HCT116 (cell line): ENCODE results near the gene OR6Q1. TPM values are rescaled to one million over a fixed set of nuclear protein-coding genes. Genes with fewer than 3 reads are reported as not detected.
A peak's percentile ranks its signal among the peaks of the same experiment; 100 is the strongest.

Experiments
- ATAC-seq: fragments of 200-7000 bp; cut with Tn5 transposase; 2 replicates; pipeline ENCODE4 v1.9.1; 2020; ENCODE audit warnings: mild to moderate bottlenecking, moderate library complexity
- BruUV-seq: library from RNA; stranded (reverse); fragments of 400-500 nt; replicated peaks from 2 replicates; lab custom pipeline; 2021; lab: Mats Ljungman, UMichigan
- CTCF ChIA-PET: fragments of 300-600 bp; sonication (Branson Sonifier 250); formaldehyde crosslinking; loops from one replicate; lab custom pipeline; 2021; ENCODE audit warnings: antibody characterized with exemption; lab: Charles Lee
- POLR2A ChIA-PET: fragments of 300-600, 350-600 bp; sonication (Branson Sonifier 250); formaldehyde crosslinking; loops from one replicate; lab custom pipeline; 2021; ENCODE audit warnings: antibody characterized with exemption; lab: Charles Lee
- RAD21 ChIA-PET, 2 experiments: fragments of 300-600 bp; sonication (Branson Sonifier 250); formaldehyde crosslinking; loops; one replicate each; lab custom pipeline; 2023; ENCODE audit warnings: low total read pairs in 2 of 2; ENCODE audit not compliant: uncharacterized antibody in 2 of 2, unreplicated experiment in 2 of 2, low non-redundant PET in 1 of 2; lab: Charles Lee
- DNase-seq: peaks from one replicate; pipeline ENCODE4 v3.0.0-alpha.2; 2010; ENCODE audit warnings: low read depth, low spot score
- H2AFZ ChIP-seq: fragments of 200-600 bp; shearing (Covaris generic), sonication (generic); 2 replicates; pipeline ENCODE4 v1.6.1; 2017; ENCODE audit warnings: low read depth, mixed run types, mixed read lengths, antibody characterized with exemption, low read length; ENCODE audit not compliant: poor library complexity, severe bottlenecking
- H3K27ac ChIP-seq: 2 replicates; pipeline ENCODE4 v1.5.1; 2012; ENCODE audit warnings: low read depth, low read length
- H3K27me3 ChIP-seq: fragments of 200-600 bp; sonication (generic); 2 replicates; pipeline ENCODE4 v1.6.1; 2016; ENCODE audit warnings: mixed run types, low read length, mixed read lengths; ENCODE audit not compliant: insufficient read depth
- H3K36me3 ChIP-seq, 2 experiments: fragments of 200-500 bp in 1 of 2; fragments of 200-600 bp in 1 of 2; sonication (Bioruptor generic) in 1 of 2; sonication (generic) in 1 of 2; 2 replicates each; pipeline versions ENCODE4 v1.5.1 to v1.6.1; 2014 to 2016; ENCODE audit warnings: low read length in 2 of 2, inconsistent platforms in 1 of 2, mixed read lengths in 1 of 2, mixed run types in 1 of 2; ENCODE audit not compliant: insufficient read depth in 2 of 2, control insufficient read depth in 1 of 2
- H3K4me1 ChIP-seq, 2 experiments: fragments of 200-600 bp in 1 of 2; sonication (generic) in 1 of 2; 2 replicates each; pipeline versions ENCODE4 v1.5.1 to v1.6.1; 2012 to 2017; ENCODE audit warnings: low read length in 2 of 2, inconsistent platforms in 1 of 2, mild to moderate bottlenecking in 1 of 2, mixed read lengths in 1 of 2, mixed run types in 1 of 2, moderate library complexity in 1 of 2; ENCODE audit not compliant: insufficient read depth in 2 of 2, control insufficient read depth in 1 of 2
- H3K4me2 ChIP-seq: fragments of 200-600 bp; sonication (generic); 2 replicates; pipeline ENCODE4 v1.6.1; 2017; ENCODE audit warnings: mixed run types, low read length, mixed read lengths
- H3K4me3 ChIP-seq, 2 experiments: fragments of 200-600 bp in 1 of 2; sonication (generic) in 1 of 2; replicated peaks in 1 of 2; 2 replicates each; pipeline ENCODE4 v1.5.1; 2011 to 2016; ENCODE audit warnings: low read length in 2 of 2, control low read depth in 1 of 2, low read depth in 1 of 2, mild to moderate bottlenecking in 1 of 2, mixed read lengths in 1 of 2, mixed run types in 1 of 2
- H3K79me2 ChIP-seq: fragments of 200-600 bp; sonication (generic); 2 replicates; pipeline ENCODE4 v1.6.1; 2017; ENCODE audit warnings: mild to moderate bottlenecking, mixed run types, low read length, moderate library complexity, mixed read lengths; ENCODE audit not compliant: insufficient read depth
- H3K9ac ChIP-seq: fragments of 200-600 bp; sonication (generic); 2 replicates; pipeline ENCODE4 v1.6.1; 2016; ENCODE audit warnings: low read length, mixed read lengths
- H3K9me2 ChIP-seq: fragments of 200-600 bp; sonication (generic), shearing (Covaris generic); 2 replicates; pipeline ENCODE4 v1.6.1; 2017; ENCODE audit warnings: mixed run types, mild to moderate bottlenecking, moderate library complexity; ENCODE audit not compliant: insufficient read depth
- H3K9me3 ChIP-seq, 2 experiments: fragments of 200-500 bp in 1 of 2; fragments of 200-600 bp in 1 of 2; sonication (Bioruptor generic) in 1 of 2; sonication (generic) in 1 of 2; 2 replicates each; pipeline ENCODE4 v1.6.1; 2014 to 2017; ENCODE audit warnings: low read length in 2 of 2, mixed read lengths in 2 of 2, inconsistent platforms in 1 of 2, low read depth in 1 of 2, mild to moderate bottlenecking in 1 of 2, mixed run types in 1 of 2, moderate library complexity in 1 of 2; ENCODE audit not compliant: control insufficient read depth in 1 of 2, insufficient read depth in 1 of 2
- H4K20me1 ChIP-seq: fragments of 200-600 bp; sonication (generic), shearing (Covaris generic); 2 replicates; pipeline ENCODE4 v1.6.1; 2017; ENCODE audit warnings: mixed run types, mild to moderate bottlenecking, moderate library complexity; ENCODE audit not compliant: insufficient read depth
- CBX3 ChIP-seq: IDR thresholded peaks from 2 replicates; pipeline ENCODE4 v1.6.1; 2012; ENCODE audit warnings: low read depth
- CEBPB ChIP-seq: IDR thresholded peaks from 2 replicates; pipeline ENCODE4 v1.6.1; 2012; ENCODE audit warnings: low read depth
- ELF1 ChIP-seq: IDR thresholded peaks from 2 replicates; pipeline ENCODE4 v1.6.1; 2012; ENCODE audit warnings: low read depth, borderline replicate concordance
- EZH2 ChIP-seq: fragments of 200-600 bp; sonication (generic); IDR thresholded peaks from 2 replicates; pipeline ENCODE4 v1.6.1; 2017; ENCODE audit warnings: antibody characterized with exemption, mixed run types
- EZH2phosphoT487 ChIP-seq: fragments of 200-600 bp; IDR thresholded peaks from 2 replicates; pipeline ENCODE4 v1.6.1; 2018; ENCODE audit warnings: antibody characterized with exemption, borderline replicate concordance
- POLR2A ChIP-seq: IDR thresholded peaks from 2 replicates; pipeline ENCODE4 v1.7.0; 2011; ENCODE audit warnings: borderline replicate concordance; ENCODE audit not compliant: insufficient read depth, insufficient read length; ENCODE audit errors: extremely low read depth
- POLR2AphosphoS5 ChIP-seq: IDR thresholded peaks from 2 replicates; pipeline ENCODE4 v1.6.1; 2011; ENCODE audit warnings: mild to moderate bottlenecking, low read depth, low read length, moderate library complexity
- RAD21 ChIP-seq: IDR thresholded peaks from 2 replicates; pipeline ENCODE4 v1.6.1; 2012; ENCODE audit warnings: low read depth, mild to moderate bottlenecking
- SP1 ChIP-seq: IDR thresholded peaks from 2 replicates; pipeline ENCODE4 v1.6.1; 2012; ENCODE audit warnings: low read depth
- SRF ChIP-seq: IDR thresholded peaks from 2 replicates; pipeline ENCODE4 v1.6.1; 2012; ENCODE audit warnings: low read depth
- YY1 ChIP-seq: IDR thresholded peaks from 2 replicates; pipeline ENCODE4 v1.6.1; 2011; ENCODE audit warnings: low read length, low read depth, moderate library complexity, mild to moderate bottlenecking; ENCODE audit not compliant: insufficient replicate concordance; ENCODE audit errors: extremely low read depth
- intact Hi-C: fragments of 100-400 bp; cut with micrococcal nuclease; formaldehyde crosslinking; loops from 2 replicates; pipeline ENCODE4 v1.10.0; 2022
- total RNA-seq: library from RNA; stranded (reverse); gene quantifications from one replicate; pipeline ENCODE4 v1.2.1, GENCODE V29; 2021; ENCODE audit not compliant: unreplicated experiment
- TF ChIP-seq, protein P1 (sequence below): IDR thresholded peaks from 2 replicates; pipeline ENCODE4 v1.6.1; 2012
- TF ChIP-seq, protein P2 (sequence below): IDR thresholded peaks from 2 replicates; pipeline ENCODE4 v1.6.1; 2011; ENCODE audit warnings: mild to moderate bottlenecking, low read length, moderate library complexity; ENCODE audit not compliant: insufficient replicate concordance; ENCODE audit errors: extremely low read depth
- TF ChIP-seq, protein P3 (sequence below): IDR thresholded peaks from 2 replicates; pipeline ENCODE4 v1.6.1; 2012; ENCODE audit warnings: low read depth

OR6Q1 gene
- total RNA-seq, 1 experiment from 2014 or later: not detected

DNA sequence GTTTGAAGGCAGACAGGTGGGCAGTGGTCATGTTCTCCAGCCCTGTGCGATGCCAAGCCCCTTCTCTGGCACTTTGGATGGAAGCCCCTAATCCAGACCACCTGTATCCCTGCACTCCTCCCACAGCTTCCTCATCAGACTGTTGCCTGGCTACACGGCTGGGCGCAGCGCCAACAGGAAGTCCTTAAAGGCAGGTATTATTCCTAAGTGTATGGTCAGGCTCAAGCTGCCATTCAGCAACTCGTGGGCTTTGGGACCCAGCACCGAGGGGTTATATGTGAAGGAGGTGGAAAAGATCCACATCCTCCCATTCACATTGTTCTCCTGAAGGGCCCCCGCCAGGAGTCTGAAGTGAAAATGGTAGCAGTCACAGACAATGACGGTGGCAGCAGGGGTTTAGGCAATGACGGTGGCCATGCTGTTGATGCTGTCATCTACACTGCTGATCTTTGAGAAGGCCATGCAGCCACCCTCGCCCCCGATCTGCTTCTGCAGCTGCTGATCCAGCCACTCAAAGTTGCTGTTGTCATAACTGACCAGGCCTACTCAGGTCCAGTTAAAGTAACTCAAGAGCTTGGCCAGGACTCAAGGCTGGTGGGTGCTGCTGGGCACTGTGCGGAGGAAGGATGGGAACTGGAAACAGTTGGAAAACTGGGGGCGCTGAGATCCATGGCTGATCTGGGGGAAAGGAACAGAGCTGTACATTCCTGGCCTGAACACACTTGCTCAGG lies 27.7 kb downstream of the OR6Q1 start:
- DNase-seq: no peak
- Histone ChIP-seq H3K79me2 (no peaks in the 10 kb centered on the region), H3K9ac (no peak overlapping the region), H3K9me2 (no peaks in the 10 kb centered on the region), H3K36me3 (no peaks in the 10 kb centered on the region)
- ATAC-seq: peak; percentile 13; the same call in 1 of the 2 replicates
- TF ChIP-seq EZH2 (no peak), YY1 (no peak), EZH2phosphoT487 (no peak), ELF1 (no peak), POLR2AphosphoS5 (no peak), SRF (no peak), POLR2A (no peak), SP1 (no peak), CEBPB (no peak), CBX3 (no peak), RAD21 (no peak)
- TF ChIP-seq, protein P1, sequence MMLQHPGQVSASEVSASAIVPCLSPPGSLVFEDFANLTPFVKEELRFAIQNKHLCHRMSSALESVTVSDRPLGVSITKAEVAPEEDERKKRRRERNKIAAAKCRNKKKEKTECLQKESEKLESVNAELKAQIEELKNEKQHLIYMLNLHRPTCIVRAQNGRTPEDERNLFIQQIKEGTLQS: no peak
- TF ChIP-seq, protein P2, sequence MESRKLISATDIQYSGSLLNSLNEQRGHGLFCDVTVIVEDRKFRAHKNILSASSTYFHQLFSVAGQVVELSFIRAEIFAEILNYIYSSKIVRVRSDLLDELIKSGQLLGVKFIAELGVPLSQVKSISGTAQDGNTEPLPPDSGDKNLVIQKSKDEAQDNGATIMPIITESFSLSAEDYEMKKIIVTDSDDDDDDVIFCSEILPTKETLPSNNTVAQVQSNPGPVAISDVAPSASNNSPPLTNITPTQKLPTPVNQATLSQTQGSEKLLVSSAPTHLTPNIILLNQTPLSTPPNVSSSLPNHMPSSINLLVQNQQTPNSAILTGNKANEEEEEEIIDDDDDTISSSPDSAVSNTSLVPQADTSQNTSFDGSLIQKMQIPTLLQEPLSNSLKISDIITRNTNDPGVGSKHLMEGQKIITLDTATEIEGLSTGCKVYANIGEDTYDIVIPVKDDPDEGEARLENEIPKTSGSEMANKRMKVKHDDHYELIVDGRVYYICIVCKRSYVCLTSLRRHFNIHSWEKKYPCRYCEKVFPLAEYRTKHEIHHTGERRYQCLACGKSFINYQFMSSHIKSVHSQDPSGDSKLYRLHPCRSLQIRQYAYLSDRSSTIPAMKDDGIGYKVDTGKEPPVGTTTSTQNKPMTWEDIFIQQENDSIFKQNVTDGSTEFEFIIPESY: no peak
- TF ChIP-seq, protein P3, sequence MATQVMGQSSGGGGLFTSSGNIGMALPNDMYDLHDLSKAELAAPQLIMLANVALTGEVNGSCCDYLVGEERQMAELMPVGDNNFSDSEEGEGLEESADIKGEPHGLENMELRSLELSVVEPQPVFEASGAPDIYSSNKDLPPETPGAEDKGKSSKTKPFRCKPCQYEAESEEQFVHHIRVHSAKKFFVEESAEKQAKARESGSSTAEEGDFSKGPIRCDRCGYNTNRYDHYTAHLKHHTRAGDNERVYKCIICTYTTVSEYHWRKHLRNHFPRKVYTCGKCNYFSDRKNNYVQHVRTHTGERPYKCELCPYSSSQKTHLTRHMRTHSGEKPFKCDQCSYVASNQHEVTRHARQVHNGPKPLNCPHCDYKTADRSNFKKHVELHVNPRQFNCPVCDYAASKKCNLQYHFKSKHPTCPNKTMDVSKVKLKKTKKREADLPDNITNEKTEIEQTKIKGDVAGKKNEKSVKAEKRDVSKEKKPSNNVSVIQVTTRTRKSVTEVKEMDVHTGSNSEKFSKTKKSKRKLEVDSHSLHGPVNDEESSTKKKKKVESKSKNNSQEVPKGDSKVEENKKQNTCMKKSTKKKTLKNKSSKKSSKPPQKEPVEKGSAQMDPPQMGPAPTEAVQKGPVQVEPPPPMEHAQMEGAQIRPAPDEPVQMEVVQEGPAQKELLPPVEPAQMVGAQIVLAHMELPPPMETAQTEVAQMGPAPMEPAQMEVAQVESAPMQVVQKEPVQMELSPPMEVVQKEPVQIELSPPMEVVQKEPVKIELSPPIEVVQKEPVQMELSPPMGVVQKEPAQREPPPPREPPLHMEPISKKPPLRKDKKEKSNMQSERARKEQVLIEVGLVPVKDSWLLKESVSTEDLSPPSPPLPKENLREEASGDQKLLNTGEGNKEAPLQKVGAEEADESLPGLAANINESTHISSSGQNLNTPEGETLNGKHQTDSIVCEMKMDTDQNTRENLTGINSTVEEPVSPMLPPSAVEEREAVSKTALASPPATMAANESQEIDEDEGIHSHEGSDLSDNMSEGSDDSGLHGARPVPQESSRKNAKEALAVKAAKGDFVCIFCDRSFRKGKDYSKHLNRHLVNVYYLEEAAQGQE: no peak
- TF ChIP-seq, all 23 proteins: peak for 0
- CTCF ChIA-PET: no interaction called here
- no peaks in the 10 kb centered on the region for H3K9me3 ChIP-seq
- peak overlapping the region; percentile 35; the same call in 1 of the 2 replicates for H3K4me2 ChIP-seq
- RAD21 ChIA-PET: no interaction called here
- no peak overlapping the region; the same call in 1 of the 2 replicates for H3K27ac ChIP-seq
- no TSS peak for BruUV-seq
- peaks cover 6 to 18% of the 10 kb centered on the region in 2 experiments; a peak in 2 of 4 replicates for H3K4me1 ChIP-seq
- POLR2A ChIA-PET: no interaction called here
- H3K27me3 ChIP-seq: no peaks in the 10 kb centered on the region
- no peak overlapping the region for H3K4me3 ChIP-seq
- H4K20me1 ChIP-seq: no peaks in the 10 kb centered on the region
- peak overlapping the region; percentile 54 for H2AFZ ChIP-seq
- intact Hi-C loops: no loop called here
